Measurements from ENCODE around the gene CADPS2. TPM values are rescaled to one million over a fixed set of nuclear protein-coding genes. Genes with fewer than 3 reads are reported as not detected.

The CADPS2 gene
- polyA plus RNA-seq, 4 donors: 38.1 to 59.8 (median 52.9) TPM

- DNase-seq (ENCODE audit: low read depth in 4 of 4, low spot score in 3 of 4): no peak
Measured at GRCh38 chr7:122468945-122469344, 417.3 kb downstream of the CADPS2 start.

- no peak for DNase-seq (ENCODE audit: low read depth in 4 of 4, low spot score in 3 of 4)
Measured at GRCh38 chr7:122467661-122468449, 418.4 kb downstream of the CADPS2 start.

- no peak for DNase-seq (ENCODE audit: low read depth in 4 of 4, low spot score in 3 of 4)
Measured at GRCh38 chr7:122465296-122465695, 421.0 kb downstream of the CADPS2 start.

- DNase-seq (ENCODE audit: low read depth in 4 of 4, low spot score in 3 of 4): no peak
Measured at GRCh38 chr7:122463631-122464030, 422.6 kb downstream of the CADPS2 start.

- no peak for DNase-seq (ENCODE audit: low read depth in 4 of 4, low spot score in 3 of 4)
Measured at GRCh38 chr7:122460936-122461335, 425.3 kb downstream of the CADPS2 start.

- DNase-seq (ENCODE audit: low read depth in 4 of 4, low spot score in 3 of 4): no peak
Measured at GRCh38 chr7:122457969-122458368, 428.3 kb downstream of the CADPS2 start.

- DNase-seq (ENCODE audit: low read depth in 4 of 4, low spot score in 3 of 4): no peak
Measured at GRCh38 chr7:122457325-122457724, 428.9 kb downstream of the CADPS2 start.

- no peak for DNase-seq (ENCODE audit: low read depth in 4 of 4, low spot score in 3 of 4)
Measured at GRCh38 chr7:122454776-122455507, 431.3 kb downstream of the CADPS2 start.

- no peak for DNase-seq (ENCODE audit: low read depth in 4 of 4, low spot score in 3 of 4)
Measured at GRCh38 chr7:122453432-122453831, 432.8 kb downstream of the CADPS2 start.

GRCh38 chr7:122448893-122449589 lies 437.2 kb downstream of the CADPS2 start:
- DNase-seq (ENCODE audit: low read depth in 4 of 4, low spot score in 3 of 4): no peak

- DNase-seq (ENCODE audit: low read depth in 4 of 4, low spot score in 3 of 4): no peak
Measured at GRCh38 chr7:122442929-122443328, 443.3 kb downstream of the CADPS2 start.

GRCh38 chr7:122438492-122438891 lies 447.8 kb downstream of the CADPS2 start:
- DNase-seq (ENCODE audit: low read depth in 4 of 4, low spot score in 3 of 4): no peak

- no peak for DNase-seq (ENCODE audit: low read depth in 4 of 4, low spot score in 3 of 4)
Measured at GRCh38 chr7:122438006-122438405, 448.3 kb downstream of the CADPS2 start.

- no peak for DNase-seq (ENCODE audit: low read depth in 4 of 4, low spot score in 3 of 4)
Measured at GRCh38 chr7:122433765-122434164, 452.5 kb downstream of the CADPS2 start.

- DNase-seq (ENCODE audit: low read depth in 4 of 4, low spot score in 3 of 4): no peak
Measured at GRCh38 chr7:122430710-122431109, 455.6 kb downstream of the CADPS2 start.

- DNase-seq (ENCODE audit: low read depth in 4 of 4, low spot score in 3 of 4): no peak
Measured at GRCh38 chr7:122429926-122430325, 456.3 kb downstream of the CADPS2 start.

GRCh38 chr7:122425731-122426130 lies 460.5 kb downstream of the CADPS2 start:
- DNase-seq (ENCODE audit: low read depth in 4 of 4, low spot score in 3 of 4): no peak

GRCh38 chr7:122423591-122423990 lies 462.7 kb downstream of the CADPS2 start:
- DNase-seq (ENCODE audit: low read depth in 4 of 4, low spot score in 3 of 4): no peak

- DNase-seq (ENCODE audit: low read depth in 4 of 4, low spot score in 3 of 4): no peak
Measured at GRCh38 chr7:122416336-122416735, 469.9 kb downstream of the CADPS2 start.

GRCh38 chr7:122415510-122415909 lies 470.8 kb downstream of the CADPS2 start:
- DNase-seq (ENCODE audit: low read depth in 4 of 4, low spot score in 3 of 4): no peak

- DNase-seq (ENCODE audit: low read depth in 4 of 4, low spot score in 3 of 4): no peak
Measured at GRCh38 chr7:122413339-122413738, 472.9 kb downstream of the CADPS2 start.
